ENCODE data around the gene CFAP43.

The CFAP43 gene

GRCh38 chr10:104231784-104232612 is at the start of gene CFAP43:
TSS of gene CFAP43 (minus strand) at chr10:104232364. CDS start at chr10:104232246, 118 bp downstream.
- DNase-seq (ENCODE audit: low read depth) = peak; percentile 100

- no peak for DNase-seq (ENCODE audit: low read depth)
Observed at GRCh38 chr10:104281694-104282093, 49.5 kb upstream of the CFAP43 start.

GRCh38 chr10:104279550-104280259 is 47.5 kb upstream of the CFAP43 start:
- DNase-seq (ENCODE audit: low read depth) = no peak

GRCh38 chr10:104277785-104278184 is 45.6 kb upstream of the CFAP43 start:
- DNase-seq (ENCODE audit: low read depth) = no peak

GRCh38 chr10:104276192-104276591 is 44.0 kb upstream of the CFAP43 start:
- DNase-seq (ENCODE audit: low read depth) = no peak

- DNase-seq (ENCODE audit: low read depth) = no peak
Observed at GRCh38 chr10:104274762-104275721, 42.9 kb upstream of the CFAP43 start.

- no peak for DNase-seq (ENCODE audit: low read depth)
Observed at GRCh38 chr10:104273899-104274575, 41.9 kb upstream of the CFAP43 start.

- DNase-seq (ENCODE audit: low read depth) = no peak
Observed at GRCh38 chr10:104273286-104273685, 41.1 kb upstream of the CFAP43 start.

GRCh38 chr10:104268713-104269645 is 36.8 kb upstream of the CFAP43 start, which contains the start of gene GSTO2:
TSS of gene GSTO2 (plus strand) at chr10:104269184. CDS start at chr10:104274916, 5,732 bp downstream.
- DNase-seq (ENCODE audit: low read depth) = peak; percentile 94

GRCh38 chr10:104268405-104268712 is 36.2 kb upstream of the CFAP43 start:
- no peak for DNase-seq (ENCODE audit: low read depth)

GRCh38 chr10:104267721-104268404 is 35.7 kb upstream of the CFAP43 start:
- DNase-seq (ENCODE audit: low read depth) = no peak

GRCh38 chr10:104264783-104265182 is 32.6 kb upstream of the CFAP43 start:
- DNase-seq (ENCODE audit: low read depth) = no peak

- no peak for DNase-seq (ENCODE audit: low read depth)
Observed at GRCh38 chr10:104262055-104262454, 29.9 kb upstream of the CFAP43 start.

GRCh38 chr10:104260775-104261115 is 28.6 kb upstream of the CFAP43 start:
- no peak for DNase-seq (ENCODE audit: low read depth)

GRCh38 chr10:104259999-104260774 is 28.0 kb upstream of the CFAP43 start:
- no peak for DNase-seq (ENCODE audit: low read depth)

GRCh38 chr10:104259456-104259855 is 27.3 kb upstream of the CFAP43 start:
- no peak for DNase-seq (ENCODE audit: low read depth)

- DNase-seq (ENCODE audit: low read depth) = no peak
Observed at GRCh38 chr10:104258209-104258608, 26.0 kb upstream of the CFAP43 start.

GRCh38 chr10:104257235-104257634 is 25.1 kb upstream of the CFAP43 start:
- no peak for DNase-seq (ENCODE audit: low read depth)

GRCh38 chr10:104256335-104256961 is 24.3 kb upstream of the CFAP43 start:
- DNase-seq (ENCODE audit: low read depth) = no peak

Measured in stimulated activated CD8-positive, alpha-beta memory T cell treated with anti-CD3 and anti-CD28 coated beads, Interleukin-15, amount 100 ng/mL, for 1 hour (primary cell).